CD8-positive, alpha-beta memory T cell (primary cell): Measurements from ENCODE around the gene NALCN. TPM values are rescaled to one million over a fixed set of nuclear protein-coding genes. Genes with fewer than 3 reads are reported as not detected.

Source experiments
- CTCF ChIA-PET: fragments of 350-600 bp; sonication (Branson Sonifier 250); formaldehyde crosslinking; loops from one replicate; lab custom pipeline; 2021; ENCODE audit warnings: antibody characterized with exemption; lab: Charles Lee
- POLR2A ChIA-PET: fragments of 350-600 bp; sonication (Branson Sonifier 250); formaldehyde crosslinking; loops from one replicate; lab custom pipeline; 2021; ENCODE audit warnings: antibody characterized with exemption; lab: Charles Lee
- DNase-seq, 5 donors: peaks; one replicate each; pipeline versions ENCODE4 v3.0.0 to v3.0.0-alpha.2; 2020 to 2022; ENCODE audit warnings: mixed read lengths in 1 of 5
- H3K27ac ChIP-seq: one replicate; pipeline ENCODE4 v1.7.0; 2013; ENCODE audit warnings: low read depth, mild to moderate bottlenecking, low read length, moderate library complexity
- H3K27me3 ChIP-seq: 2 replicates; pipeline ENCODE4 v1.7.0; 2013; ENCODE audit warnings: low read length, mild to moderate bottlenecking; ENCODE audit not compliant: insufficient read depth, poor library complexity, severe bottlenecking
- H3K36me3 ChIP-seq: 2 replicates; pipeline ENCODE4 v1.7.0; 2013; ENCODE audit warnings: mild to moderate bottlenecking, low read length, moderate library complexity; ENCODE audit not compliant: insufficient read depth
- H3K4me1 ChIP-seq: 2 replicates; pipeline ENCODE4 v1.7.0; 2013; ENCODE audit warnings: mild to moderate bottlenecking, low read length, moderate library complexity; ENCODE audit not compliant: insufficient read depth
- H3K4me3 ChIP-seq: 2 replicates; pipeline ENCODE4 v1.7.0; 2013; ENCODE audit warnings: mild to moderate bottlenecking, low read length
- H3K9me3 ChIP-seq: 2 replicates; pipeline ENCODE4 v1.7.0; 2013; ENCODE audit warnings: mild to moderate bottlenecking, low read length
- H3K27ac Mint-ChIP-seq, 8 donors: one replicate each; pipeline ENCODE4 v1.8.0; 2020 to 2021; ENCODE audit warnings: mixed read lengths in 8 of 8, mild to moderate bottlenecking in 6 of 8, inconsistent platforms in 3 of 8, moderate library complexity in 3 of 8
- H3K27me3 Mint-ChIP-seq, 2 donors: one replicate each; pipeline ENCODE4 v1.8.0; 2020 to 2021; ENCODE audit warnings: mixed read lengths in 2 of 2, mild to moderate bottlenecking in 1 of 2, moderate library complexity in 1 of 2
- H3K36me3 Mint-ChIP-seq, 3 donors: one replicate each; pipeline ENCODE4 v1.8.0; 2020 to 2021; ENCODE audit warnings: mixed read lengths in 3 of 3, inconsistent platforms in 1 of 3, mild to moderate bottlenecking in 1 of 3
- H3K4me1 Mint-ChIP-seq, 3 donors: one replicate each; pipeline ENCODE4 v1.8.0; 2020 to 2021; ENCODE audit warnings: mixed read lengths in 3 of 3, inconsistent platforms in 1 of 3, mild to moderate bottlenecking in 1 of 3
- H3K4me3 Mint-ChIP-seq, 7 donors: one replicate each; pipeline ENCODE4 v1.8.0; 2020 to 2021; ENCODE audit warnings: mixed read lengths in 7 of 7, mild to moderate bottlenecking in 6 of 7, moderate library complexity in 4 of 7, inconsistent platforms in 2 of 7
- H3K9me3 Mint-ChIP-seq, 5 donors: one replicate each; pipeline ENCODE4 v1.8.0; 2020 to 2022; ENCODE audit warnings: mixed read lengths in 5 of 5, mild to moderate bottlenecking in 3 of 5, moderate library complexity in 2 of 5, inconsistent platforms in 1 of 5
- polyA plus RNA-seq: library from polyadenylated mRNA; unstranded; fragments of 300-500 nt; fragmentation: Illumina TruSeq; gene quantifications from one replicate; pipeline ENCODE4 v1.2.3, GENCODE V29; 2021
- total RNA-seq, 2 experiments: library from RNA; stranded (reverse); gene quantifications; one replicate each; pipeline ENCODE4 v1.2.3, GENCODE V29; 2021

The NALCN gene
- total and polyA plus RNA-seq, 3 experiments from 2014 or later = not detected

- peaks cover 0 to 3% of the 10 kb centered on the region in 2 donors for H3K27me3 Mint-ChIP-seq
- H3K4me3 ChIP-seq = no peak overlapping the region
- no peak for DNase-seq
- H3K36me3 ChIP-seq = no peaks in the 10 kb centered on the region
- ChIA-PET POLR2A (no interaction called here), CTCF (no interaction called here)
- H3K27ac Mint-ChIP-seq = no peak overlapping the region
- H3K9me3 ChIP-seq = no peaks in the 10 kb centered on the region
- H3K27ac ChIP-seq = no peak overlapping the region
- H3K4me1 ChIP-seq = no peaks in the 10 kb centered on the region
- H3K9me3 Mint-ChIP-seq = no peaks in the 10 kb centered on the region
- H3K4me1 Mint-ChIP-seq = no peaks in the 10 kb centered on the region
- no peak overlapping the region for H3K4me3 Mint-ChIP-seq
- no peaks in the 10 kb centered on the region for H3K27me3 ChIP-seq
- H3K36me3 Mint-ChIP-seq = no peaks in the 10 kb centered on the region
Measured at GRCh38 chr13:101204270-101205020, 211.9 kb downstream of the NALCN start.

- Histone ChIP-seq H3K4me1 (no peaks in the 10 kb centered on the region), H3K27me3 (no peaks in the 10 kb centered on the region), H3K4me3 (no peak overlapping the region), H3K36me3 (no peaks in the 10 kb centered on the region), H3K9me3 (no peaks in the 10 kb centered on the region), H3K27ac (no peak overlapping the region)
- Mint-ChIP-seq H3K4me1 (no peaks in the 10 kb centered on the region), H3K36me3 (no peaks in the 10 kb centered on the region), H3K4me3 (no peak overlapping the region), H3K9me3 (peaks cover 0 to 2% (median 0%) of the 10 kb centered on the region in 5 donors), H3K27me3 (peaks cover 0 to 3% of the 10 kb centered on the region in 2 donors), H3K27ac (no peak overlapping the region)
- CTCF ChIA-PET = no interaction called here
- POLR2A ChIA-PET = no interaction called here
- DNase-seq = no peak
Measured at GRCh38 chr13:101202590-101202989, 213.7 kb downstream of the NALCN start.

- DNase-seq = no peak
- H3K9me3 ChIP-seq = no peaks in the 10 kb centered on the region
- Mint-ChIP-seq H3K27me3 (peaks cover 0 to 2% of the 10 kb centered on the region in 2 donors), H3K36me3 (no peaks in the 10 kb centered on the region), H3K4me1 (no peaks in the 10 kb centered on the region), H3K9me3 (no peaks in the 10 kb centered on the region), H3K4me3 (no peak overlapping the region), H3K27ac (no peak overlapping the region)
- H3K4me3 ChIP-seq = no peak overlapping the region
- H3K4me1 ChIP-seq = no peaks in the 10 kb centered on the region
- H3K27ac ChIP-seq = no peak overlapping the region
- no peaks in the 10 kb centered on the region for H3K36me3 ChIP-seq
- H3K27me3 ChIP-seq = no peaks in the 10 kb centered on the region
- POLR2A ChIA-PET = no interaction called here
- CTCF ChIA-PET = no interaction called here
Measured at GRCh38 chr13:101190976-101191375, 225.3 kb downstream of the NALCN start.

GRCh38 chr13:101190337-101190736 is 226.0 kb downstream of the NALCN start:
- H3K27ac Mint-ChIP-seq = no peak overlapping the region
- Histone ChIP-seq H3K36me3 (no peaks in the 10 kb centered on the region), H3K9me3 (no peaks in the 10 kb centered on the region), H3K4me3 (no peak overlapping the region), H3K4me1 (no peaks in the 10 kb centered on the region), H3K27ac (no peak overlapping the region), H3K27me3 (no peaks in the 10 kb centered on the region)
- no peak overlapping the region for H3K4me3 Mint-ChIP-seq
- no peaks in the 10 kb centered on the region for H3K4me1 Mint-ChIP-seq
- H3K27me3 Mint-ChIP-seq = peaks cover 0 to 2% of the 10 kb centered on the region in 2 donors
- no peak for DNase-seq
- ChIA-PET CTCF (no interaction called here), POLR2A (no interaction called here)
- no peaks in the 10 kb centered on the region for H3K9me3 Mint-ChIP-seq
- H3K36me3 Mint-ChIP-seq = no peaks in the 10 kb centered on the region

GRCh38 chr13:101185606-101186005 is 230.7 kb downstream of the NALCN start:
- Mint-ChIP-seq H3K4me1 (no peaks in the 10 kb centered on the region), H3K4me3 (no peak overlapping the region), H3K36me3 (no peaks in the 10 kb centered on the region), H3K27me3 (peaks cover 2 to 3% of the 10 kb centered on the region in 2 donors), H3K9me3 (no peaks in the 10 kb centered on the region), H3K27ac (no peak overlapping the region)
- no peaks in the 10 kb centered on the region for H3K27me3 ChIP-seq
- no peak for DNase-seq
- no peaks in the 10 kb centered on the region for H3K4me1 ChIP-seq
- H3K36me3 ChIP-seq = no peaks in the 10 kb centered on the region
- ChIA-PET POLR2A (no interaction called here), CTCF (no interaction called here)
- H3K4me3 ChIP-seq = no peak overlapping the region
- H3K27ac ChIP-seq = no peak overlapping the region
- H3K9me3 ChIP-seq = no peaks in the 10 kb centered on the region

- ChIA-PET POLR2A (no interaction called here), CTCF (no interaction called here)
- Histone ChIP-seq H3K9me3 (no peaks in the 10 kb centered on the region), H3K4me3 (no peak overlapping the region), H3K27ac (no peak overlapping the region), H3K27me3 (no peaks in the 10 kb centered on the region), H3K36me3 (no peaks in the 10 kb centered on the region), H3K4me1 (no peaks in the 10 kb centered on the region)
- DNase-seq = no peak
- Mint-ChIP-seq H3K4me3 (no peak overlapping the region), H3K27ac (no peak overlapping the region), H3K9me3 (no peaks in the 10 kb centered on the region), H3K36me3 (no peaks in the 10 kb centered on the region), H3K4me1 (no peaks in the 10 kb centered on the region), H3K27me3 (peaks cover 0 to 4% of the 10 kb centered on the region in 2 donors)
Measured at GRCh38 chr13:101181076-101181685, 235.1 kb downstream of the NALCN start.

GRCh38 chr13:101179021-101179420 is 237.3 kb downstream of the NALCN start:
- Mint-ChIP-seq H3K9me3 (no peaks in the 10 kb centered on the region), H3K4me1 (no peaks in the 10 kb centered on the region), H3K27me3 (peaks cover 0 to 5% of the 10 kb centered on the region in 2 donors), H3K4me3 (no peak overlapping the region), H3K27ac (no peak overlapping the region), H3K36me3 (no peaks in the 10 kb centered on the region)
- no peak overlapping the region for H3K4me3 ChIP-seq
- ChIA-PET CTCF (no interaction called here), POLR2A (no interaction called here)
- DNase-seq = no peak
- no peaks in the 10 kb centered on the region for H3K36me3 ChIP-seq
- H3K27me3 ChIP-seq = no peaks in the 10 kb centered on the region
- H3K4me1 ChIP-seq = no peaks in the 10 kb centered on the region
- H3K27ac ChIP-seq = no peak overlapping the region
- no peaks in the 10 kb centered on the region for H3K9me3 ChIP-seq

- H3K36me3 Mint-ChIP-seq = no peaks in the 10 kb centered on the region
- Histone ChIP-seq H3K27me3 (no peaks in the 10 kb centered on the region), H3K36me3 (no peaks in the 10 kb centered on the region), H3K4me1 (no peaks in the 10 kb centered on the region), H3K9me3 (no peaks in the 10 kb centered on the region), H3K4me3 (no peak overlapping the region), H3K27ac (no peak overlapping the region)
- H3K27me3 Mint-ChIP-seq = peaks cover 0 to 5% of the 10 kb centered on the region in 2 donors
- POLR2A ChIA-PET = no interaction called here
- H3K9me3 Mint-ChIP-seq = no peaks in the 10 kb centered on the region
- H3K4me1 Mint-ChIP-seq = no peaks in the 10 kb centered on the region
- CTCF ChIA-PET = no interaction called here
- no peak overlapping the region for H3K27ac Mint-ChIP-seq
- no peak overlapping the region for H3K4me3 Mint-ChIP-seq
- DNase-seq = no peak
Measured at GRCh38 chr13:101178406-101178805, 237.9 kb downstream of the NALCN start.
